ENCODE results near the gene CACYBP. TPM values are rescaled to one million over a fixed set of nuclear protein-coding genes. Genes with fewer than 3 reads are reported as not detected.

Gene CACYBP
- total RNA-seq, 1 experiment from 2014 or later: 194 TPM

GRCh38 chr1:175005085-175005783 is 5.5 kb downstream of the CACYBP start:
- Histone ChIP-seq H3K4me1 (ENCODE audit: control insufficient read depth in 1 of 2, insufficient read depth in 2 of 2, low read length in 2 of 2) (peaks cover 5 to 15% of the 10 kb centered on the region in 2 experiments; a peak in 3 of 4 replicates), H3K27me3 (ENCODE audit: insufficient read depth, low read length) (no peaks in the 10 kb centered on the region), H3K36me3 (ENCODE audit: control insufficient read depth in 1 of 2, insufficient read depth in 2 of 2, low read length in 2 of 2) (peaks cover 30 to 39% of the 10 kb centered on the region in 2 experiments), H3K9me2 (ENCODE audit: insufficient read depth) (no peaks in the 10 kb centered on the region), H3K79me2 (ENCODE audit: insufficient read depth, low read length) (peaks cover 98% of the 10 kb centered on the region), H4K20me1 (ENCODE audit: insufficient read depth) (peaks cover 32% of the 10 kb centered on the region; the same call in 1 of the 2 replicates), H3K4me2 (ENCODE audit: low read length) (no peak overlapping the region), H3K27ac (ENCODE audit: low read depth, low read length) (no peak overlapping the region), H3K9me3 (ENCODE audit: control insufficient read depth in 1 of 2, insufficient read depth in 1 of 2, low read depth in 1 of 2, low read length in 2 of 2) (no peaks in the 10 kb centered on the region), H2AFZ (ENCODE audit: low read depth, low read length, poor library complexity, severe bottlenecking) (no peak overlapping the region), H3K4me3 (replicated peaks in 1 of 2; ENCODE audit: low read depth in 1 of 2, low read length in 2 of 2) (no peak overlapping the region), H3K9ac (ENCODE audit: low read length) (no peak overlapping the region)
- intact Hi-C loops (cut with micrococcal nuclease): no loop called here
- DNase-seq (ENCODE audit: low read depth, low spot score): no peak
- TF ChIP-seq SIN3A (IDR thresholded peaks at IDR 0.05; ENCODE audit: low read depth) (no peak), ELF1 (IDR thresholded peaks at IDR 0.05; ENCODE audit: borderline replicate concordance, low read depth) (no peak), MAX (IDR thresholded peaks at IDR 0.05) (no peak), SP1 (IDR thresholded peaks at IDR 0.05; ENCODE audit: low read depth) (no peak), CTCF (IDR thresholded peaks at IDR 0.05 in 2 of 3, conservative IDR thresholded peaks at IDR 0.05 in 1 of 3; ENCODE audit: borderline replicate concordance in 1 of 3, insufficient read depth in 1 of 3, low read depth in 2 of 3, low read length in 2 of 3) (no peak), ZBTB33 (IDR thresholded peaks at IDR 0.05; ENCODE audit: extremely low read depth, insufficient replicate concordance, low read length) (no peak), RAD21 (IDR thresholded peaks at IDR 0.05; ENCODE audit: low read depth) (no peak), POLR2AphosphoS5 (IDR thresholded peaks at IDR 0.05; ENCODE audit: low read depth, low read length) (no peak), ZFX (IDR thresholded peaks at IDR 0.05) (no peak), CEBPB (IDR thresholded peaks at IDR 0.05; ENCODE audit: low read depth) (no peak)
- ATAC-seq: no peak
- ChIA-PET RAD21 (ENCODE audit: low non-redundant PET in 1 of 2, low total read pairs in 2 of 2, uncharacterized antibody in 2 of 2, unreplicated experiment in 2 of 2) (interaction anchor here in 1 of 2 experiments (0.6 kb wide), 1 partner anchor 53 kb away, joined by 3 read pairs; no protein-coding TSS in a partner anchor), POLR2A (no interaction called here), CTCF (no interaction called here)
- BruUV-seq (replicated peaks): no TSS peak
